Activated T-helper 1 cell treated with Interleukin-2 at 50 U/mL for 16 hours (primary cell): ENCODE data around the gene BANF1.
A peak's percentile ranks its signal among the peaks of the same experiment; 100 is the strongest.

Source experiments
- DNase-seq: peaks from one replicate; pipeline ENCODE4 v3.0.0-alpha.2; 2020; ENCODE audit warnings: low read depth

BANF1 gene, protein sequence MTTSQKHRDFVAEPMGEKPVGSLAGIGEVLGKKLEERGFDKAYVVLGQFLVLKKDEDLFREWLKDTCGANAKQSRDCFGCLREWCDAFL

DNA sequence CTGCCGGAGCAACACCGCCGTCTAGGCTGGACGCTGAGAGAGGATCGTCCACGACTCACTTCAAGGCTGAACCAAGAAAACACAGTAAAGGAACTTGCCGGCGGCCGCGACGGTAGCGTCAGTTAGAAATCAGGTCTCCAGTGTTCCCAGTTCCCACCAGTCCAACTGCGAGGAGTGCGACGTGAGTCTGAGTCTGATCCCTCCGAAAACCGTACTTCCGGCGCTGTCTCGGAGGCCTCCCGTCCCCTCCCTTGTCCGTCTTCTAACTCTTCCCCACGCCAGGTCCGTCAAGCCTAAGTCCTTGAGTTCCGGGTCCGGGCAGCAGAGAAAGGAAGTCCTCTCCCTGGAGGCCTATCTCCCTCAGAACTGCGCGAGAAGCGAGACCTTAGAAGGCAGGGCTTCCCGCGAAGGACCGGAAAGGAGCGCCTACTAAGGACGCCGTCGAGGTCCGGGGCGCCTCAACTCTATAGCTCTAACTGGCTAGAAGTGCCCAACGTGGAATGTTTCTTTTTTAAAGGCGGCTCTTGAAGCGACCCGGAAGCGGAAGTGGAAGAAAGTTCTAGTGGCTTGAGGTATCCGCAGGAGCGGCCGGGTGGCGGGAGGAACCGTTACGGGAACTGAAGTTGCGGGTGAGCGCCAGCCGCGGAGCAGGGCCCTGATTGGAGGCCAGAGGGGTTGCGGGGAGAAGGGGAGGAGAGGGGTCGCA lies at the start of gene BANF1, which contains the start of gene EIF1AD:
Gene BANF1, plus strand, starts transcription at position 562 of the 706 bp plus-strand sequence. CDS start 748 bp downstream, outside the sequence.
Gene EIF1AD, minus strand, starts transcription at position 216 of the 706 bp plus-strand sequence. CDS start 1,768 bp downstream, outside the sequence.
- peak; percentile 88 for DNase-seq

DNA sequence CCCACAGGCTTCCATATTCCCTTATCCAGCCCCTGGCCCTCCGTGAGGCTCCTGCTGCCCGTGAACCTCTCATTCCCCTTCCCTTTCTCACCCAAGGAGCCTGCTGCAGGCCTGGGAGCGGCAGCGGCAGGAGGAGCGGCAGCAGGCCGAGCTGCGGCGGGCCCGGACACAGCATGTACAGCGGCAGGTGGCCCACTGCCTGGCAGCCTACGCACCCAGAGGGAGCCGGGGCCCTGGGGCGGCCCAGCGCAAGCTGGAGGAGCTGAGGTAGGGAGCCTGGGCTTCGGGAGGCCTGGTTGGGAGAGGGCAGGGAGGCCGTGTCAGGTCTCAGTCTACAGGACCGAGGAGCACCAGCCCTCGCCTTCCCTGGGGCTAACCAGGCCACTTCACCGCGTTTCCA lies 48.8 kb upstream of the BANF1 start:
- no peak for DNase-seq

DNA sequence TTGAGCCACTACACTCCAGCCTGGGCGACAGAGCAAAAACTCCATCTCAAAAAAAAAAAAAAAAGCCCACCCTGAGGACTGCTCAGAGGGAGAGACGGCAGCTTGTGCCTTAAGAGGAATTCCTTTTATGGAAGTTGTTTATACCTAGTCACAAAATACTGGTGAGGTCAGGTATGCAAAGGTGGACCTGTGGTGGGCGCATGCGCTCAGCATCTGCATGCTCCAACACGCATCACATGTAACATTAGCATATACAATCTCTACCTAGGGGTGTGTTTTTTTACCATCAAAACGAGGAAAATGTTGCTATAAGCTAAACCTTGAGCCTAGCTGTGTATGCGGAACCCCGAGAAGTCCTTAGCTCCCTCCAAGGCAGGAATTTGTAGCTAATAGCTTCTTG lies 47.5 kb upstream of the BANF1 start:
- no peak for DNase-seq

DNA sequence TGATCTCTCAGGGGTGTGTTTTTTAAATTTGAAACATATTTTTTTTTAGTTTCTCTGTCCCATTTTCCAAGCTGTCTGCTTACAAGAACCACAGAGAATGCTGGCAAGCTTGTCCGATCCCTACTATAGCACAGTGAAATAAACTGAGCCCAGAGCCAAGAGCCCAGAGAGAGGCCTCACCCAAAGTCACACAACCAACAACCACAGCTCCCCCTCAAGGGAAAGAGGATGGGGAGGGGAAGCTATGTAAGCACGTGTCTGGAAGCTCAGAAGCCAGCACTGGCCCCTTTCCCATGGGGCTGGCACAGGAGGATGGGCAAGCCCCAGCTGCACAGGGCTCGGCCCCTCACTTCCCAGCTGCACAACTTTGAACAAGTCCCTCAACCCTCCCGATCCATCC lies 44.0 kb upstream of the BANF1 start:
- no peak for DNase-seq

DNA sequence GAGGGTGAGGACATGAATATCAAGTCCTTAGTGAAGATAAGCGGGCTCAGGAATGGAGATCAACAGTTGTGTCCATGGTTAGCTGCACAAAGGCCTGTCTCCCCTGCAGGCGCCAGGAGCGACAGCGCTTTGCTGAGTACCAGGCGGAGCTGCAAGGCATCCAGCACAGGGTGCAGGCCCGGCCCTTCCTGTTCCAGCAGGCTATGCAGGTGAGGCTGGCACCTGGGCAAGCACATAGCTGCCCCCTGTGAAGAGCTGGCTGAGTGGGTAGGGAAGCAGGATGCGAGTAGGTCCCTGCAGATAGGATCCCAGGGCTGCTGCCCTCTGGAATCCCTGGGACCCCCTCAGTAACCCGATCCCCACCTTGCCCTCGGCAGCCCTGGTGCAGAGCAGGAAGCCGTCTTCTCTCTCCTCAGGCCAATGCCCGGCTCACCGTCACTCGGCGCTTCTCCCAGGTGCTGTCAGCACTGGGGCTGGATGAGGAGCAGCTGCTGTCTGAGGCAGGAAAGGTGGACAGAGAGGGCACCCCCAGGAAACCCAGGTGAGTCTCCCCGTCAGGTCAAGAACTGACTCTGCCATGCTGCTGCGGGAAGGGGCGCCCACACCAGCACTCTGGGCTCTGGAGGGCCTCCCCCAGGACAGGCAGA lies 43.4 kb upstream of the BANF1 start:
- DNase-seq: no peak

DNA sequence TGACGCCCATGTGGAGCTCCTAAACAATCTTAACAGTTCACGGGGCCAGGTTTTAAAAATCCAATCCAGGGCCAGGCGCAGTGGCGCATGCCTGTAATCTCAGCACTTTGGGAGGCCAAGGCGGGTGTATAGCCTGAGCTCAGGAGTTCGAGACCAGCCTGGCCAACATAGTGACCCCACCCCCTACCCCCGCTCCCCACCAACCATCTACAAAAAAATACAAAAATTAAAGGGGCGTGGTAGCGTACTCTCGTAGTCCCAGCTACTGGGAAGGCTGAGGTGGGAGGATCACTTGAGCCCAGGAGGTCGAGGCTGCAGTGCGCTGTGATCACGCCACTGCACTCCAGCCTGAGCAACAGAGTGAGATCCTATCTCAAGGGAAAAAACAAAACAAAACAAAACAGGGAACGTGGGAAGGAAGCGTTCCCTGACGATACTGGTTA lies 41.5 kb upstream of the BANF1 start:
- no peak for DNase-seq

DNA sequence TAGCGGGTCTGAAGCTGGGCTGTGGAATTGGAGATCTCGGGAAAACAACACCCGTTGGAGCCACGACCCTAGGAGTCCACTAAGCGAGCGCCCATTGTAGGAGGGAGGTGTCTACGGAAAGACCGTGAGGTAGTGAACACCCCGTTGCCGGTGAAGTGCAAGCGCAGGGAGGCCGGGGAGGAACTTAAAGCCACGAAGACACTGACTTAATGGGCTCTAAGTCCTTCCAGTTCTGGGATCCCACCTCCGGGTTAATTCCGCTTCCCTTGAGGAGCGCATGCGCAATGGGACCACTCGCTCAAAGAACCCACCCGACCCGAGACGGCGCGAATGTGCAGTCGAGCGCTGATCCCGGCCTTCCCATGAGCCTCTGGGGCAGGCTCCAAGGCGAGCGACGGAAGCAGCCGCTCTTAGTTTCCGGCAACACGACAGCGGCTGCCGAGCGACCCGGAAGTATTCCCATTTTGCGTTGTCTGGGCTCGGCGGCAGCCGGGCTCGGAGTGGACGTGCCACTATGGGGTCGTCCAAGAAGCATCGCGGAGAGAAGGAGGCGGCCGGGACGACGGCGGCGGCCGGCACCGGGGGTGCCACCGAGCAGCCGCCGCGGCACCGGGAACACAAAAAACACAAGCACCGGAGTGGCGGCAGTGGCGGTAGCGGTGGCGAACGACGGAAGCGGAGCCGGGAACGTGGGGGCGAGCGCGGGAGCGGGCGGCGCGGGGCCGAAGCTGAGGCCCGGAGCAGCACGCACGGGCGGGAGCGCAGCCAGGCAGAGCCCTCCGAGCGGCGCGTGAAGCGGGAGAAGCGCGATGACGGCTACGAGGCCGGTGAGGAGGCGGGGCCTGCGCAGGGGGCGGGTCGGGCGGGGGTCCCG lies 40.8 kb upstream of the BANF1 start, which contains the start of gene SART1:
Gene SART1, plus strand, starts transcription at position 468 of the 874 bp plus-strand sequence. Its CDS starts 47 bp downstream, at position 515.
- peak; percentile 93 for DNase-seq

DNA sequence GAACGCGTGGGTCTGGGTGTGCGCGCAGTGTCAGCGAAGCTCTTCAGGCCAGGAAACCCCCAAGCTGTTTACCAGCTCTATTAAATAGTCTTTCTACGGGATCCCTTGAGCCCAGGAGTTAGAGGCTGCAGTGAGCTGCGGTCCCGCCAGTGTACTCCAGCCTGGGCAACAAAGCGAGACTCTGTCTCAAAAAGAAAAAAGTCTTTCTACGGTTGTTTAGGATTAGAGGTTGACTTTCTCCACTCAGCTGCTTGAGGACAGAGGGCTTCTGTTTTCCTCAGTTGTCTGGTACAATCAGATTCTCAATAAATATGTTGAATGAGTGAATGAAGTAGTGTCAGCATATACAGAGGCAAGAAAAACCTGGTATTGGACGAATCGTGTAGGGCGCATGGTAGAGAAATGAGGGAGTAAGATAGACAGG lies 40.1 kb upstream of the BANF1 start:
- DNase-seq: no peak

DNA sequence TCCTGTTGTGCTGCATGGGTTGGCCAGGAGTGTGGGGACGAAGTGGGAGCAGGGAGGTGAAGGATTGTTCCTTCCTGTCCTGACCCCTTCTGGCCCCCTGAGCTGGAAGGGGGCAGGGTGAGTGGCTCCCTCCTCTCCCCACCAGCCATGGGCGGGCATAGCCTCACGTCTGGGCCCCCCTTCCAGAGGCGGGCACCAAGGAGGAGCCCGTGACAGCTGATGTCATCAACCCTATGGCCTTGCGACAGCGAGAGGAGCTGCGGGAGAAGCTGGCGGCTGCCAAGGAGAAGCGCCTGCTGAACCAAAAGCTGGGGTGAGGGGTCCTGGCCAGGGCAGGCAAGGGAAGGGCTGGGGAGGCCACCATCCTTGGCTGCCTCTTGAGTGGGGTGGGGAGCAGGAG lies 37.4 kb upstream of the BANF1 start:
- no peak for DNase-seq

DNA sequence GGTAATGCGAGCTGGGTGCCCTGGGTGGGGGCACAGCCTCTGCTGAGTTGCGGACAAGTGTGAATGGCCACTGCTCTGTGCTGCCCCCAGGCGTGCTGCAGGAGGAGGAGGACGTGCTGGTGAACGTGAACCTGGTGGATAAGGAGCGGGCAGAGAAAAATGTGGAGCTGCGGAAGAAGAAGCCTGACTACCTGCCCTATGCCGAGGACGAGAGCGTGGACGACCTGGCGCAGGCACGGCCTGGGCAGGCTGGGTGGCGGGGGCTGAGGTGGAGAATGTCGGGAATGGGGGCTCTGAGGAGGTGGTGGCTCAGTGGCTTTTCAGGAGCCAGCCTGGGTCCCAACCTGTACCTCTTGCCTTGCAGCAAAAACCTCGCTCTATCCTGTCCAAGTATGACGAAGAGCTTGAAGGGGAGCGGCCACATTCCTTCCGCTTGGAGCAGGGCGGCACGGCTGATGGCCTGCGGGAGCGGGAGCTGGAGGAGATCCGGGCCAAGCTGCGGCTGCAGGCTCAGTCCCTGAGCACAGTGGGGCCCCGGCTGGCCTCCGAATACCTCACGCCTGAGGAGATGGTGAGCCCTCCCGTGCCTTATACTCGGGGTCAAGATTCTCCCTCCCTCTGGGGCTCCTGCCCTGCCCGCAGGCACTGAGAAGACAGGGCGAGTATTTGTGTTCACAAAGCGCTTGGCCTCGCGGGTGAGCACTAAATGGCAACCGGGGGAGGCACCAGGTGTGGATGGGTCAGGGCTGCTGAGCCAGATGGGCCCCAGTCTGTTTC lies 36.1 kb upstream of the BANF1 start:
- DNase-seq: no peak

DNA sequence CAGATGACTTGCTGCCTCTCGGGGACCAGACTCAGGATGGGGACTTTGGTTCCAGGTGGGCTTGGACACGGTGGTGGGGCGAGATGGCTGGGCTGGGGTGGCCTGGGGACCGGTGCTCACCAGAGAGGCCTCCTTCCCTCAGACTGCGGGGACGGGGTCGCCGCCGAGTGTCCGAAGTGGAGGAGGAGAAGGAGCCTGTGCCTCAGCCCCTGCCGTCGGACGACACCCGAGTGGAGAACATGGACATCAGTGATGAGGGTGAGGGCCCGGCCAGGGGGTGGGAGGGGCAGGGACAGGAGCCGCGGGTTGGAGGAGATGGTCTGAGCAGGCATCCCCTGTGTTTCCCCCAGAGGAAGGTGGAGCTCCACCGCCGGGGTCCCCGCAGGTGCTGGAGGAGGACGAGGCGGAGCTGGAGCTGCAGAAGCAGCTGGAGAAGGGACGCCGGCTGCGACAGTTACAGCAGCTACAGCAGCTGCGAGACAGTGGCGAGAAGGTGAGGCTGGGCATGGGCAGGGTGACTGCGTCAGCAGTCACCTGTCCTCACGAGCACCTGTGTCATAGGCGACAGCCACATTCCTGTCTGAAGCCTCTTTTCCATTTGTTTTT lies 34.9 kb upstream of the BANF1 start:
- no peak for DNase-seq

DNA sequence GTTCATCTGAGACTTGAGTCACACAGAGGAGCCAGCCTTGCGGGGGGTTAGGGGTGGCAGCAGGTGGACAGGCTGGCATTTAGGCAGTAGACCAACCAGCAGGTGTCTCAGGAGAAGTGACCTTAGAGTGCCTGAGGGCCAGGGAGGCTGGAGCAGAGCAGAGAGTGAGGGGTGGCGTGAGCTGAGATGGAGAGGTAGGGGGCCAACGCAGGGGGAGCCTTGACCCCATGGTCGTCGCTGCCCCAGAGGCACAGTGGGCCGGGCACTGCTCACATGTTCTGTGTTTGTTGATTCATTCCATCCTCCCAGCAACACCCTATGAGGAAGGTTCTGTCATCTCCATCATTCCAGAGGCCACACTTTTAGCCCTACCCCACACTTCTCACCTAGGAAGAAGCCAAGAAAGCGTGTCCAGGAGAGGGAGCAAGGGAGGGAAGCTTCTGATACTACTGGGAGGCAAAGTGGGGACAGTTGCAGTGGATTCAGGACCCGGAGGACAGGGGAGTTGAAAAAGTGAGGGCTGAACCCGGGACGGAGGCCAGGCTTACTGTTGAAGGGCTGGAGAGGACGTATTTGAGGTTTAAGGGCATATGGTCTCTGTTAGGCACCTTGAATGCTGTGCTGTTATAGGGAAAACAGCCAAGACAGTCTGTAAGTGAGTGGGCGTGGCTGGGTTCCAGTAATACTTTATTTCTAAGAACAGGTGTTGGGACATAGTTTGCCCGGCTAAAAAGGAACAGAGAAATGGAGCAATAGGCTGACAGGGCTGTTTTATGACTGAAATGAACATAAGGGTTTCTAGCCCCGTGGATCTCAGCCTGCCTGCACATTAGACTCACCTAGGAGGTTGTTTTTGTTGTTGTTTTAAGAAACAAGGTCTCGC lies 33.5 kb upstream of the BANF1 start:
- no peak for DNase-seq

DNA sequence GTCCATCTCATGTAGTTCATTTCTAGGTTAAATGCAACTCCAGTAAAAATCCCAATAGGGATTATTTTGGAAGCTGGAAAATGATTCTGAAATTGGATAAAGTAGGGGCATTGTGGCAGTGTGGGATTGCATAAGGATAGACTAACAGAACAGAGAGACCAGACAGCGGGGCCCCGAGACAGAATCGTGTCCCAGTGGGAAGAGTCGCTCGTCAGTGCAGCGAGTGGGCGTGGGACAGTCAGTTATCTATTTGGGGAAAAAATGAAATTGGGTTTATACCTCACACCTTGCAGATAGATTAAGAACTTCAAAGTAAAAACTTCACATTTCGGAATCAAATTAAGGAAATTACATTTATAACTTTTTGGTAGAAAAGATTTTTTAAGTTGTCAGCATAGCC lies 30.2 kb upstream of the BANF1 start:
- no peak for DNase-seq

DNA sequence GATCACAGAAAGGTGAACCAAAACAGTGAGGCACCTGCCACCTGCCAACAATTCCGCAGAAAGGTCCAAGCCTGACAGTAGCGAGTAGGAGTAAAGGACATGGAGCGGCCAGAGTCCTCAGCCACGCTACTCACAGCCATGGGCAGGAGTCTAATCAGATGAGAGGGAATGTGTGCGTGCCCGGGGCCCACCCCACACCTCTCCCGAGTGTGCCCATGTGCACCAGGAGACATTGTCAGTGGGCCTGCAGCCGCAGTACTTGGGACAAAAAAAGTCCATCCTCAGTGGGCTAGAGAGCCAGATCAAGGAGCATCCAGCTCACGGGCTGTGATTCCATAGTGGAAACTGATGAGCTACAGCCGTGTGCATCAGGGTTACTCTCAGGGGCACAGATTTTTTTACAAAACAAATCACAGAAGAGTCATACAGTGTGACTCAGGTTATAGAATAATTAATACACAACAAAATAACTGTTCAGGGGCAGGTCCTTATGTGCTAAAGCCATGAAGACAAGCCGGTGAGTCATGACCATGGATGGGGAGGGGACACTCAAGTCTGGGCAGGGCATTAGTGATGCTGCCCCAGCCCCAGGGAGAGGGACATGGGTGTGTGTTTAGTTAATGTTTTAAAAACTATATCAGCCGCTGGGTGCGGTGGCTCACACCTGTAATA lies 28.7 kb upstream of the BANF1 start:
- DNase-seq: no peak

DNA sequence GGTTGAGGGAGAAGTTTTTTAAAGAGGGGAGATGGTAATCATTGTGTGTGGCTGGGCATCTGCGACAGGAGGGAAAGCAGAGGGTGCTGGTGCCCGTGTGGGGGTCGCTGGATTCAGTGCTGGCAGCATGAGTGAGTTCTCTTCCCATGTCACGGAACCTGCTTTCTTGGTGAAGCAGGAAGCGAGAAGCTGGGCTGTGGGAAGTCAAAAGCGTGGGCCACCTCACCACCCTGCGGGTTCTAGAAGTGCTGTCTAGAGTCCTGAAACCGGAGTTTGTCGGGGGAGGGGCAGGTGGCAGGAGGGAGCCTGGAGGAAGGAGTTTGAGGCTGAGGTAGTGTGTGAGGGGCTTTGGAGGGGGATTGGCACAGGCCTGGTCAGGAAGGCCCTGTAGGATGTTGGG lies 26.5 kb upstream of the BANF1 start:
- no peak for DNase-seq

DNA sequence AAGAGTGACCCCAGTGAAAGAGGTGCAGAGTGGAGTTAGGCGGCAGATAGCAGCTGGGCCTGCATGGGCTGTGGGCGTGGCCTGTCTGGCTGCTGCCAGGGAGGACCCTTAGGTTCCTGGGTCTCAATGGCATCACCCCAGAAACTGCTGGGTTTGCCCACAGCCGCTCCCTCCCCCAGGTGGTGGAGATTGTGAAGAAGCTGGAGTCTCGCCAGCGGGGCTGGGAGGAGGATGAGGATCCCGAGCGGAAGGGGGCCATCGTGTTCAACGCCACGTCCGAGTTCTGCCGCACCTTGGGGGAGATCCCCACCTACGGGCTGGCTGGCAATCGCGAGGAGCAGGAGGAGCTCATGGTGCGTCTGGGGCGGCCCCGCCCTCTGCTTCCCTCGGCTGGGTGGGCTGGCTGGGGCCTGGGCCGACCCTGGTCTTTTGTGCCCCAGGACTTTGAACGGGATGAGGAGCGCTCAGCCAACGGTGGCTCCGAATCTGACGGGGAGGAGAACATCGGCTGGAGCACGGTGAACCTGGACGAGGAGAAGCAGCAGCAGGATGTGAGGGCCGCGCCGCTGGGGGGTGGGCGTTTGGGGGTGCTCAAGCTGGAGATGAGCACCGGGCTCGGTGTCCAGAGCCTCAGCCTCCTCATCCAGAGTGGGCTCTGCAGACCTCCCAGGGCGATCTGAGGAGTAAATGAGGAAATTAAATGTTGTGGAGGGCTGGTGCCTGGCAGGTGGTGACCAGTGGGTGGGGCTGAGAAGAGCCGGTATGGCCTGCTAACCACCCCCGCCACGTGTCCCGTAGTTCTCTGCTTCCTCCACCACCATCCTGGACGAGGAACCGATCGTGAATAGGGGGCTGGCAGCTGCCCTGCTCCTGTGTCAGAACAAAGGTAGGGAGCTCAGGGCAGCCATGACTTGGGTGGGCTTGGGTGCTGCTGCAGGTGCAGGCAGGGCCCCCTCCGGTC lies 25.8 kb upstream of the BANF1 start:
- DNase-seq: no peak

DNA sequence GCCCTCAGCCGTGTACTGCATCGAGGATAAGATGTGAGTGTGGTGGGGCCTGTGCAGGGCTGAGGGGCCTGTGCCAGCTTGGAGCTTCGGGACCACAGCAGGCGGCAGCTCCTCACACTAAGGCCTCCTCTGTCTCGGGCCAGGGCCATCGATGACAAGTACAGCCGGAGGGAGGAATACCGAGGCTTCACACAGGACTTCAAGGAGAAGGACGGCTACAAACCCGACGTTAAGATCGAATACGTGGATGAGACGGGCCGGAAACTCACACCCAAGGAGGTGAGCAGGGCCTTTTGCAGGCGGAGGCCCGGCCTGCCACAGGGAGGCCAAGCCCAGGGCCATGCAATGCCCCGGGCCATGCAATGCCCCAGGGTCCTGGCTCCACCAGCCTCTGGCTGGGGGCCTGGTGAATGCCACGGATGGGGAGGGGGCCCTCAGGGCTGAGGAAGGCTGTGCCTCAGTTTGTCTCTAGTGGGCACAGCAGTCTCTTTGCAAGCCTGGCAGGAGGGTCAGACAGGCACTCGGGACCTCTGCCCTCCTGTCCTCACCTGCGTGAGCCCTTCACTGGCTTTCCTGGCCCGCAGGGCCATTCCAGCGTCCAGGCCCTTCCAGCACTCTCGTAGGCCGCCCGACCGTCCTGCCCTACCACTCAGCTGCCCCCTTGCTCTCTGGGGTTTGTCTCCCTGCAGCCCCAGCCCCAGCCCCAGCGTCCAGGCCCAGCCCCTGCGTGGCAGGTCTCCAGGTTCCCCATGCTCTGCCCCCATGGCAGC lies 24.5 kb upstream of the BANF1 start:
- no peak for DNase-seq
